Suprapubic skin (tissue), 4 donors: Measurements from ENCODE around the gene NAALADL2. TPM values are rescaled to one million over a fixed set of nuclear protein-coding genes. Genes with fewer than 3 reads are reported as not detected.

Experiments
- DNase-seq, 2 donors: peaks; one replicate each; pipeline ENCODE4 v3.0.0-alpha.2; 2019; ENCODE audit warnings: low spot score in 2 of 2
- H3K27ac ChIP-seq: fragments of 200-600 bp; sonication (generic); one replicate; pipeline ENCODE4 v1.5.1; 2019
- H3K27me3 ChIP-seq: fragments of 200-600 bp; sonication (generic); one replicate; pipeline ENCODE4 v1.5.1; 2019
- H3K36me3 ChIP-seq: fragments of 200-600 bp; sonication (generic); one replicate; pipeline ENCODE4 v1.5.1; 2019
- H3K4me1 ChIP-seq: fragments of 200-600 bp; sonication (generic); one replicate; pipeline ENCODE4 v1.5.1; 2019
- H3K4me3 ChIP-seq: fragments of 200-600 bp; sonication (generic); one replicate; pipeline ENCODE4 v1.5.1; 2019; ENCODE audit warnings: mild to moderate bottlenecking
- H3K9me3 ChIP-seq: fragments of 200-600 bp; sonication (generic); one replicate; pipeline ENCODE4 v1.5.1; 2019
- EP300 ChIP-seq: sonication (generic); formaldehyde crosslinking; IDR thresholded peaks from one replicate; pipeline ENCODE4 v1.6.1; 2017; ENCODE audit warnings: antibody characterized with exemption
- POLR2A ChIP-seq, 2 donors: fragments of 450-650 bp; IDR thresholded peaks; one replicate each; pipeline ENCODE4 v1.6.1; 2017; ENCODE audit warnings: antibody characterized with exemption in 2 of 2, mild to moderate bottlenecking in 2 of 2, moderate library complexity in 2 of 2
- POLR2AphosphoS5 ChIP-seq, 3 donors: sonication (generic); formaldehyde crosslinking; IDR thresholded peaks; one replicate each; pipeline ENCODE4 v1.6.1; 2017; ENCODE audit warnings: antibody characterized with exemption in 3 of 3
- WGBS: methylation state at CpG from one replicate; pipeline ENCODE4 v1.1.5; 2018; 5-methylcytosine and 5-hydroxymethylcytosine counted together
- total RNA-seq, 4 donors: library from RNA; depleted of rRNA; stranded (reverse); fragments of >200 nt; gene quantifications; one replicate each; pipeline ENCODE4 v1.1.0, GENCODE V29; 2016
- TF ChIP-seq, protein P1 (sequence below), 2 donors: fragments of 200-600 bp in 1 of 2; fragments of 450-650 bp in 1 of 2; sonication (generic) in 1 of 2; IDR thresholded peaks; one replicate each; pipeline ENCODE4 v1.5.1; 2016 to 2019; ENCODE audit warnings: antibody characterized with exemption in 2 of 2, mild to moderate bottlenecking in 1 of 2, moderate library complexity in 1 of 2

The NAALADL2 gene
- total RNA-seq, 4 donors from 2014 or later = 4.0 to 10.5 (median 8.5) TPM

GRCh38 chr3:175274056-175274455, 414.9 kb downstream of the NAALADL2 start:
- H3K4me3 ChIP-seq = no peak overlapping the region
- no peak for DNase-seq
- no peak overlapping the region for H3K27ac ChIP-seq
- TF ChIP-seq POLR2A (IDR thresholded peaks at IDR 0.05) (no peak), EP300 (no peak), POLR2AphosphoS5 (IDR thresholded peaks at IDR 0.05) (no peak)
- TF ChIP-seq, protein P1, sequence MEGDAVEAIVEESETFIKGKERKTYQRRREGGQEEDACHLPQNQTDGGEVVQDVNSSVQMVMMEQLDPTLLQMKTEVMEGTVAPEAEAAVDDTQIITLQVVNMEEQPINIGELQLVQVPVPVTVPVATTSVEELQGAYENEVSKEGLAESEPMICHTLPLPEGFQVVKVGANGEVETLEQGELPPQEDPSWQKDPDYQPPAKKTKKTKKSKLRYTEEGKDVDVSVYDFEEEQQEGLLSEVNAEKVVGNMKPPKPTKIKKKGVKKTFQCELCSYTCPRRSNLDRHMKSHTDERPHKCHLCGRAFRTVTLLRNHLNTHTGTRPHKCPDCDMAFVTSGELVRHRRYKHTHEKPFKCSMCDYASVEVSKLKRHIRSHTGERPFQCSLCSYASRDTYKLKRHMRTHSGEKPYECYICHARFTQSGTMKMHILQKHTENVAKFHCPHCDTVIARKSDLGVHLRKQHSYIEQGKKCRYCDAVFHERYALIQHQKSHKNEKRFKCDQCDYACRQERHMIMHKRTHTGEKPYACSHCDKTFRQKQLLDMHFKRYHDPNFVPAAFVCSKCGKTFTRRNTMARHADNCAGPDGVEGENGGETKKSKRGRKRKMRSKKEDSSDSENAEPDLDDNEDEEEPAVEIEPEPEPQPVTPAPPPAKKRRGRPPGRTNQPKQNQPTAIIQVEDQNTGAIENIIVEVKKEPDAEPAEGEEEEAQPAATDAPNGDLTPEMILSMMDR (IDR thresholded peaks at IDR 0.05) = no peak
- H3K9me3 ChIP-seq = no peaks in the 10 kb centered on the region
- WGBS = 70% methylated on average over 6 of the region's 6 CpGs
- H3K36me3 ChIP-seq = no peaks in the 10 kb centered on the region
- H3K4me1 ChIP-seq = no peaks in the 10 kb centered on the region
- no peaks in the 10 kb centered on the region for H3K27me3 ChIP-seq

- Histone ChIP-seq H3K27ac (no peak overlapping the region), H3K4me3 (no peak overlapping the region), H3K4me1 (no peaks in the 10 kb centered on the region), H3K9me3 (no peaks in the 10 kb centered on the region), H3K36me3 (no peaks in the 10 kb centered on the region), H3K27me3 (no peaks in the 10 kb centered on the region)
- WGBS = 76% methylated on average over 1 of the region's 1 CpG
- no peak for DNase-seq
- TF ChIP-seq EP300 (no peak), POLR2AphosphoS5 (IDR thresholded peaks at IDR 0.05) (no peak), POLR2A (IDR thresholded peaks at IDR 0.05) (no peak)
- TF ChIP-seq, protein P1 (IDR thresholded peaks at IDR 0.05) = no peak
Observed at GRCh38 chr3:175274474-175275218, 415.5 kb downstream of the NAALADL2 start.

DNA sequence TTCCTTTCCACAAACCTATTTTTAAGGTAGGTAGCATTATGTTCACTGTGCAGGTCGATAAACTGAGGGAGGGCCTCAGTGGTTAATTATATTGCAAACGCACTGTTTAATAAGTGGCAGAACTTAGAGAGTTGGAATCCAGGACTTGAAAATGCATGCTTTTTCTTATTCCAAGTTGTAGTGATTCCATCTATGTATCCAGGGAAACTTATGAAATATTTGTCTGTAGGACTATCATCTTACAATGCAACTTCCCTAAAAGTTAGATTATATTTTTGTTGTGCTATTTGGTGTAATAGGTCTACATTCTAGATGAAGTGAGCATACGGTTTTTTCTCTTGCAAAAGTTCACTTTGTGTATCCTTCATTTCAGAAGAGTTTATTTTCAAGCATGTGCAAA, 419.5 kb downstream of the NAALADL2 start:
- Histone ChIP-seq H3K27ac (no peak overlapping the region), H3K4me3 (no peak overlapping the region), H3K36me3 (no peaks in the 10 kb centered on the region), H3K27me3 (no peaks in the 10 kb centered on the region), H3K9me3 (no peaks in the 10 kb centered on the region), H3K4me1 (no peaks in the 10 kb centered on the region)
- no peak for DNase-seq
- WGBS = 70% methylated on average over 3 of the region's 3 CpGs
- TF ChIP-seq, protein P1 (IDR thresholded peaks at IDR 0.05) = no peak
- TF ChIP-seq POLR2AphosphoS5 (IDR thresholded peaks at IDR 0.05) = no peak
- TF ChIP-seq POLR2A (IDR thresholded peaks at IDR 0.05) = no peak
- no peak for TF ChIP-seq EP300

DNA sequence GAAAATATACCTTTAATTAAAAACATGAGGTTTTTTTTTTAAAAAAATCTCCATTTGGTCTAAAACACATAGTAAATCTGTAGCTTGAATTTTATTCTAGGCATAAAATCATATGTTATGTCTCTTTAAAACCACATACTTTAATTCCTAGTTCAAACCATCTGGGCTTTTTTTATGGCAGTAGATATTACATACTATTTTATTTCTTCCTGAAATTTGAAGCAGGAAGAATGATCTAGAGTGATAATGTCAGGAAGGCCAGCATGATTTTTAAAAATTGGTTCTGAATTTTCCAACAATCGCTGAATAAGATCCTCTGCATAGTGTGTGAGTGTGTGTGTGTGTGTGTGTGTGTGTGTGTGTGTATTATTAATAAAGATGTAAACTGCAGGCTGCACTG, 420.3 kb downstream of the NAALADL2 start:
- H3K27me3 ChIP-seq = no peaks in the 10 kb centered on the region

GRCh38 chr3:175279911-175280310, 420.8 kb downstream of the NAALADL2 start:
- H3K4me3 ChIP-seq = no peak overlapping the region
- no peak overlapping the region for H3K27ac ChIP-seq
- H3K4me1 ChIP-seq = no peaks in the 10 kb centered on the region
- no peaks in the 10 kb centered on the region for H3K36me3 ChIP-seq
- WGBS = 74% methylated on average over 1 of the region's 1 CpG
- no peaks in the 10 kb centered on the region for H3K9me3 ChIP-seq
- no peak for DNase-seq
- no peaks in the 10 kb centered on the region for H3K27me3 ChIP-seq
- TF ChIP-seq, protein P1 (IDR thresholded peaks at IDR 0.05) = no peak
- TF ChIP-seq POLR2AphosphoS5 (IDR thresholded peaks at IDR 0.05) = no peak
- no peak for TF ChIP-seq EP300
- no peak for TF ChIP-seq POLR2A (IDR thresholded peaks at IDR 0.05)

More for the DNA sequence above, 420.3 kb downstream of the NAALADL2 start:
- no peaks in the 10 kb centered on the region for H3K36me3 ChIP-seq
- TF ChIP-seq POLR2AphosphoS5 (IDR thresholded peaks at IDR 0.05) = no peak
- no peak for TF ChIP-seq POLR2A (IDR thresholded peaks at IDR 0.05)
- TF ChIP-seq EP300 = no peak
- TF ChIP-seq, protein P1 (IDR thresholded peaks at IDR 0.05) = no peak
- 71% methylated on average over 1 of the region's 1 CpG for WGBS
- no peak overlapping the region for H3K4me3 ChIP-seq
- H3K4me1 ChIP-seq = no peaks in the 10 kb centered on the region
- H3K9me3 ChIP-seq = no peaks in the 10 kb centered on the region
- H3K27ac ChIP-seq = no peak overlapping the region
- no peak for DNase-seq
